OCI-LY3 (cell line): ENCODE data around the gene HGF.

ENCODE experiments used
- H2AFZ ChIP-seq: fragments of 200-600, 300-600 bp; shearing (Covaris generic); 2 replicates; pipeline ENCODE4 v1.6.0; 2014; ENCODE audit warnings: antibody characterized with exemption, low read depth, low read length
- H3K27ac ChIP-seq: fragments of 200-600, 300-600 bp; sonication (generic); 2 replicates; pipeline ENCODE4 v1.5.1; 2014; ENCODE audit warnings: mild to moderate bottlenecking, low read length, moderate library complexity, mixed read lengths
- H3K27me3 ChIP-seq: fragments of 200-600, 300-600 bp; sonication (generic); 2 replicates; pipeline ENCODE4 v1.6.1; 2014; ENCODE audit warnings: low read depth, low read length, mixed read lengths
- H3K36me3 ChIP-seq: fragments of 200-600, 300-600 bp; sonication (generic); replicated peaks from 2 replicates; pipeline ENCODE3; 2014; ENCODE audit warnings: low read depth, low read length, mixed read lengths
- H3K4me1 ChIP-seq: fragments of 300-600, 200-600 bp; sonication (generic); 2 replicates; pipeline ENCODE4 v1.6.1; 2014; ENCODE audit warnings: low read length, mixed read lengths
- H3K4me2 ChIP-seq: fragments of 200-600, 300-600 bp; sonication (generic); 2 replicates; pipeline ENCODE4 v1.6.1; 2014; ENCODE audit warnings: low read length, mixed read lengths
- H3K4me3 ChIP-seq: fragments of 300-600, 200-600 bp; sonication (generic); 2 replicates; pipeline ENCODE4 v1.5.1; 2014; ENCODE audit warnings: antibody characterized with exemption, mild to moderate bottlenecking, low read length, moderate library complexity
- H3K79me2 ChIP-seq: fragments of 300-600, 200-600 bp; shearing (Covaris generic); 2 replicates; pipeline ENCODE4 v1.6.1; 2014; ENCODE audit warnings: mild to moderate bottlenecking, low read length, mixed read lengths
- H3K9ac ChIP-seq: fragments of 300-600, 200-600 bp; shearing (Covaris generic); 2 replicates; pipeline ENCODE4 v1.6.0; 2014; ENCODE audit warnings: mild to moderate bottlenecking, low read length, moderate library complexity
- H3K9me3 ChIP-seq: fragments of 200-600, 300-600 bp; shearing (Covaris generic); 2 replicates; pipeline ENCODE4 v1.6.1; 2014; ENCODE audit warnings: low read length, mixed read lengths; ENCODE audit not compliant: insufficient read depth
- H4K20me1 ChIP-seq: fragments of 200-600, 300-600 bp; sonication (generic); 2 replicates; pipeline ENCODE4 v1.6.1; 2016; ENCODE audit warnings: low read length, mixed read lengths; ENCODE audit not compliant: insufficient read depth
- CTCF ChIP-seq: fragments of 200-600, 300-600 bp; sonication (generic); IDR thresholded peaks from 2 replicates; pipeline ENCODE4 v1.5.1; 2014; ENCODE audit warnings: antibody characterized with exemption, low read length, low read depth
- EZH2phosphoT487 ChIP-seq: fragments of 200-600 bp; shearing (Covaris generic); IDR thresholded peaks from 2 replicates; pipeline ENCODE4 v1.6.1; 2018; ENCODE audit warnings: antibody characterized with exemption, mixed run types, low read depth

The HGF gene

DNA sequence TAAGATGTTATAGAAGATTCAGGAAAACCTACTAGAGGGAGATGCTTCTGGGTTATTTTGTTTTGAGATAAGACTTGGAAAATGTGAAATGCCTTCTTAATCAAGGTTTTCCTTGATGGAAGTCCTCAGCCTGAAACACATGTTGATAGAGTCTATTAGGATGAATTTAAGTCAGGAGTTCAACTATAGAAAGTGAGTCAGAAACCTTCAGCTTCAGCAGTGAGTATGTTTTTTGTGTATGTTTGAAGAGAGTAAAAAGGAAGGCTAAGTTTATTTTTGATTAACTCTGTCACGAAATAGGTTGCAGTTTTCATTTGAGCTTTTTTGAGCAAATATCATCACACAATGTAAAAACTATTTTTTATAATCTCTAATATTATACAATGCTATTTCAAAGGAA is 114.6 kb downstream of the HGF start:
- Histone ChIP-seq H4K20me1 (no peaks in the 10 kb centered on the region), H3K79me2 (no peaks in the 10 kb centered on the region), H3K27ac (no peak overlapping the region), H2AFZ (no peak overlapping the region), H3K4me2 (no peak overlapping the region), H3K27me3 (no peaks in the 10 kb centered on the region), H3K4me3 (no peak overlapping the region), H3K4me1 (no peaks in the 10 kb centered on the region), H3K9me3 (peaks cover 14% of the 10 kb centered on the region; the same call in 1 of the 2 replicates), H3K9ac (no peak overlapping the region), H3K36me3 (no peaks in the 10 kb centered on the region)
- TF ChIP-seq CTCF, result no peak
- no peak for TF ChIP-seq EZH2phosphoT487

DNA sequence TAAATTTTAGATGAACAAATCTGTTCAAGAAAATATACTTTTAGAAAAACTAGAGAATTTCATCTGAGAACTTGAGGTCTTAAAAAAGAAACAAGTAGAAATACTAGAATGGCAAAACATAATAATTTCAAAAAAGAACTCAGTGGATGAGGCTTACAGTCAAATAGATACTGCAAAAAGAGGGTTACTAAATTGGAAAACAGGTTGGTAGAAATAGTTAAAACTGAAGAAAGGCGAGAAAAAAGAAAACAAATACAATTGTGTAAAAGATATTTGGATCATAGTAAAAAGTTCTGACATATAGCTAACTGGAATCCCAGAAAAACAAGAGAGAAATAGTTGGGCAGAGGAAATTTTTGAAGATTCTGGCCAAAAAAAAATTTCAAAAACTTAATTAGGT is 117.6 kb downstream of the HGF start:
- Histone ChIP-seq H3K79me2 (no peaks in the 10 kb centered on the region), H3K4me1 (no peaks in the 10 kb centered on the region), H3K36me3 (no peaks in the 10 kb centered on the region), H3K4me2 (no peak overlapping the region), H2AFZ (no peak overlapping the region), H3K9ac (no peak overlapping the region), H3K27ac (no peak overlapping the region), H4K20me1 (no peaks in the 10 kb centered on the region), H3K27me3 (no peaks in the 10 kb centered on the region), H3K9me3 (peaks cover 14% of the 10 kb centered on the region; the same call in 1 of the 2 replicates), H3K4me3 (no peak overlapping the region)
- TF ChIP-seq CTCF (no peak), EZH2phosphoT487 (no peak)
